ENCODE data around the gene GRIK4.

DNA sequence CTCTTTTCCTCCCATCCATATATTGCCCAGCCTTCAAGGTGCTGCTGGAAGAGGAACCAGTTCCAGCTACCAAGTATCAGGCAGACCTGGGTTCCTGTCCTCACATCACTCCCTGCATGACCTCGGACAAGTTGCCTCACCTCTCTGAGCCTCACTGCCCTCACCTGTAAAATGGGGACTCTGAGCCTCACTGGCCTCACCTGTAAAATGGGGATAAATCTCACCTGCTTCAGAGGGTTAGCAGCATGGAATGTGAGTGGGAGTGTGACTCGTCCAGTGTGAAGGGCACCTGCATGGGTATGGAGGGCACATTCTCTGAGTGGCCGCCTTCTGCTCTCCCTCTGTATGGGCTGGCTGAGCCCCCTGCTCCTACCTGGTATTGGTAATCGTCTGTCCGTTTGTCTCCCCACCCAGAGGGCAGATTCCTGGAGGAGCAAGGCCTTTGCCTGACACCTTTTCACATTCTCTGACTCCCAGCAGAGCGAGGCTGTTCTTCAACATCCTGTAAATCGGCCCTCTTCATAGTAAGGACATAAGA is 3.7 kb downstream of the GRIK4 start:
- TF ChIP-seq CTCF (IDR thresholded peaks at IDR 0.05) (no peak), ZNF396 (CRISPR knock-in tag; IDR thresholded peaks at IDR 0.05; ENCODE audit: borderline replicate concordance) (no peak), ZNF121 (CRISPR knock-in tag; IDR thresholded peaks at IDR 0.05) (no peak), GRHL2 (CRISPR knock-in tag; IDR thresholded peaks at IDR 0.05; ENCODE audit: insufficient replicate concordance, severe bottlenecking) (no peak), SOX15 (CRISPR knock-in tag; IDR thresholded peaks at IDR 0.05) (no peak), ZSCAN18 (CRISPR knock-in tag; IDR thresholded peaks at IDR 0.05) (no peak), CBFB (CRISPR knock-in tag; IDR thresholded peaks at IDR 0.05; ENCODE audit: low read depth) (no peak), NFYB (CRISPR knock-in tag; conservative IDR thresholded peaks at IDR 0.05; ENCODE audit: low read depth) (no peak)
- TF ChIP-seq, protein P1, sequence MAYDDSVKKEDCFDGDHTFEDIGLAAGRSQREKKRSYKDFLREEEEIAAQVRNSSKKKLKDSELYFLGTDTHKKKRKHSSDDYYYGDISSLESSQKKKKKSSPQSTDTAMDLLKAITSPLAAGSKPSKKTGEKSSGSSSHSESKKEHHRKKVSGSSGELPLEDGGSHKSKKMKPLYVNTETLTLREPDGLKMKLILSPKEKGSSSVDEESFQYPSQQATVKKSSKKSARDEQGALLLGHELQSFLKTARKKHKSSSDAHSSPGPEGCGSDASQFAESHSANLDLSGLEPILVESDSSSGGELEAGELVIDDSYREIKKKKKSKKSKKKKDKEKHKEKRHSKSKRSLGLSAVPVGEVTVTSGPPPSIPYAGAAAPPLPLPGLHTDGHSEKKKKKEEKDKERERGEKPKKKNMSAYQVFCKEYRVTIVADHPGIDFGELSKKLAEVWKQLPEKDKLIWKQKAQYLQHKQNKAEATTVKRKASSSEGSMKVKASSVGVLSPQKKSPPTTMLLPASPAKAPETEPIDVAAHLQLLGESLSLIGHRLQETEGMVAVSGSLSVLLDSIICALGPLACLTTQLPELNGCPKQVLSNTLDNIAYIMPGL (CRISPR knock-in tag; IDR thresholded peaks at IDR 0.05): no peak
- TF ChIP-seq, protein P2, sequence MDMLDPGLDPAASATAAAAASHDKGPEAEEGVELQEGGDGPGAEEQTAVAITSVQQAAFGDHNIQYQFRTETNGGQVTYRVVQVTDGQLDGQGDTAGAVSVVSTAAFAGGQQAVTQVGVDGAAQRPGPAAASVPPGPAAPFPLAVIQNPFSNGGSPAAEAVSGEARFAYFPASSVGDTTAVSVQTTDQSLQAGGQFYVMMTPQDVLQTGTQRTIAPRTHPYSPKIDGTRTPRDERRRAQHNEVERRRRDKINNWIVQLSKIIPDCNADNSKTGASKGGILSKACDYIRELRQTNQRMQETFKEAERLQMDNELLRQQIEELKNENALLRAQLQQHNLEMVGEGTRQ (CRISPR knock-in tag; IDR thresholded peaks at IDR 0.05): no peak
- TF ChIP-seq, protein P3, sequence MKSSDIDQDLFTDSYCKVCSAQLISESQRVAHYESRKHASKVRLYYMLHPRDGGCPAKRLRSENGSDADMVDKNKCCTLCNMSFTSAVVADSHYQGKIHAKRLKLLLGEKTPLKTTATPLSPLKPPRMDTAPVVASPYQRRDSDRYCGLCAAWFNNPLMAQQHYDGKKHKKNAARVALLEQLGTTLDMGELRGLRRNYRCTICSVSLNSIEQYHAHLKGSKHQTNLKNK (CRISPR knock-in tag; IDR thresholded peaks at IDR 0.05): no peak
- TF ChIP-seq, protein P4, sequence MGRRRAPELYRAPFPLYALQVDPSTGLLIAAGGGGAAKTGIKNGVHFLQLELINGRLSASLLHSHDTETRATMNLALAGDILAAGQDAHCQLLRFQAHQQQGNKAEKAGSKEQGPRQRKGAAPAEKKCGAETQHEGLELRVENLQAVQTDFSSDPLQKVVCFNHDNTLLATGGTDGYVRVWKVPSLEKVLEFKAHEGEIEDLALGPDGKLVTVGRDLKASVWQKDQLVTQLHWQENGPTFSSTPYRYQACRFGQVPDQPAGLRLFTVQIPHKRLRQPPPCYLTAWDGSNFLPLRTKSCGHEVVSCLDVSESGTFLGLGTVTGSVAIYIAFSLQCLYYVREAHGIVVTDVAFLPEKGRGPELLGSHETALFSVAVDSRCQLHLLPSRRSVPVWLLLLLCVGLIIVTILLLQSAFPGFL (CRISPR knock-in tag; IDR thresholded peaks at IDR 0.05; ENCODE audit: borderline replicate concordance): no peak

Measured in WTC11 (cell line).